HepG2 (cell line): Measurements from ENCODE around the gene TMEM39B. TPM values are rescaled to one million over a fixed set of nuclear protein-coding genes. Genes with fewer than 3 reads are reported as not detected.

Experiments used
- ATF7-NPFF ChIP-seq: sonication (generic); formaldehyde crosslinking; IDR thresholded peaks from 2 replicates; pipeline ENCODE4 v1.8.1; 2023; ENCODE audit warnings: mild to moderate bottlenecking, low read depth, missing genetic modification reagents, moderate library complexity
- ELF3 ChIP-seq: IDR thresholded peaks from 2 replicates; pipeline ENCODE4 v1.6.1; 2016; ENCODE audit warnings: missing genetic modification reagents, missing compliant biosample characterization
- FIP1L1 ChIP-seq: fragments of 200-400 bp; formaldehyde crosslinking; IDR thresholded peaks from 2 replicates; pipeline ENCODE4 v1.6.1; 2018; ENCODE audit warnings: low read depth, mild to moderate bottlenecking, low read length, moderate library complexity, borderline replicate concordance; ENCODE audit not compliant: insufficient read depth
- IKZF4 ChIP-seq: sonication (generic); formaldehyde crosslinking; IDR thresholded peaks from 2 replicates; pipeline ENCODE4 v1.5.1; 2020; ENCODE audit warnings: borderline replicate concordance, mild to moderate bottlenecking, low read depth, missing genetic modification reagents; ENCODE audit errors: not compliant biosample characterization
- IKZF5 ChIP-seq: IDR thresholded peaks from 2 replicates; pipeline ENCODE4 v1.6.1; 2018; ENCODE audit warnings: missing genetic modification reagents, mild to moderate bottlenecking, missing compliant biosample characterization
- MAF1 ChIP-seq: sonication (generic); formaldehyde crosslinking; IDR thresholded peaks from 2 replicates; pipeline ENCODE4 v1.5.0; 2020; ENCODE audit warnings: missing genetic modification reagents, borderline replicate concordance
- MED13 ChIP-seq: sonication (generic); formaldehyde crosslinking; IDR thresholded peaks from 2 replicates; pipeline ENCODE4 v1.5.0; 2020; ENCODE audit warnings: missing genetic modification reagents
- SCMH1 ChIP-seq: sonication (generic); formaldehyde crosslinking; IDR thresholded peaks from 2 replicates; pipeline ENCODE4 v1.9.0; 2021; ENCODE audit warnings: missing genetic modification reagents, mild to moderate bottlenecking, borderline replicate concordance
- ZBTB1 ChIP-seq: sonication (generic); formaldehyde crosslinking; IDR thresholded peaks from 2 replicates; pipeline ENCODE4 v1.4.0; 2020; ENCODE audit warnings: missing genetic modification reagents, borderline replicate concordance
- ZBTB34 ChIP-seq: sonication (generic); formaldehyde crosslinking; IDR thresholded peaks from 2 replicates; pipeline ENCODE4 v1.8.0; 2022; ENCODE audit warnings: mild to moderate bottlenecking, missing genetic modification reagents
- ZMAT5 ChIP-seq: sonication (generic); formaldehyde crosslinking; IDR thresholded peaks from 2 replicates; pipeline ENCODE4 v1.5.0; 2020; ENCODE audit warnings: mild to moderate bottlenecking, low read depth, missing genetic modification reagents, borderline replicate concordance
- ZNF234 ChIP-seq: sonication (generic); formaldehyde crosslinking; conservative IDR thresholded peaks from 2 replicates; pipeline ENCODE4 v1.5.1; 2020; ENCODE audit warnings: mild to moderate bottlenecking, missing genetic modification reagents
- ZNF274 ChIP-seq: sonication (generic); formaldehyde crosslinking; IDR thresholded peaks from 2 replicates; pipeline ENCODE4 v1.5.1; 2020; ENCODE audit warnings: mild to moderate bottlenecking, missing genetic modification reagents
- ZNF280B ChIP-seq: sonication (generic); formaldehyde crosslinking; IDR thresholded peaks from 2 replicates; pipeline ENCODE4 v1.5.0; 2020; ENCODE audit warnings: missing genetic modification reagents, mild to moderate bottlenecking, borderline replicate concordance
- ZNF282 ChIP-seq: fragments of 450-650 bp; IDR thresholded peaks from 2 replicates; pipeline ENCODE4 v1.6.1; 2018; ENCODE audit not compliant: partially characterized antibody
- ZNF430 ChIP-seq: sonication (generic); formaldehyde crosslinking; IDR thresholded peaks from 2 replicates; pipeline ENCODE4 v1.9.0; 2021; ENCODE audit warnings: mild to moderate bottlenecking, missing genetic modification reagents
- ZNF546 ChIP-seq: sonication (generic); formaldehyde crosslinking; conservative IDR thresholded peaks from 2 replicates; pipeline ENCODE4 v1.8.1; 2023; ENCODE audit warnings: mild to moderate bottlenecking, missing genetic modification reagents
- ZNF577 ChIP-seq: sonication (generic); formaldehyde crosslinking; IDR thresholded peaks from 2 replicates; pipeline ENCODE4 v1.4.0; 2020; ENCODE audit warnings: mild to moderate bottlenecking, low read depth, missing genetic modification reagents, borderline replicate concordance
- ZNF776 ChIP-seq: sonication (generic); formaldehyde crosslinking; IDR thresholded peaks from 2 replicates; pipeline ENCODE4 v1.4.0; 2020; ENCODE audit warnings: mild to moderate bottlenecking, missing genetic modification reagents
- ZNF841 ChIP-seq: sonication (generic); formaldehyde crosslinking; IDR thresholded peaks from 2 replicates; pipeline ENCODE4 v1.8.1; 2023; ENCODE audit warnings: missing genetic modification reagents, borderline replicate concordance
- polyA plus RNA-seq, 8 experiments: library from polyadenylated mRNA; depleted of rRNA in 3 of 8; stranded (reverse) in 7 of 8; unstranded in 1 of 8; fragments of >200 nt; fragmentation: Illumina TruSeq in 4 of 8; extraction: Trizol in 4 of 8; gene quantifications; 2 replicates each; pipeline versions ENCODE4 v1.2.1 to v1.2.3, GENCODE V29; 2011 to 2016; ENCODE audit warnings: low read depth in 4 of 8, missing spikeins in 1 of 8, mixed read lengths in 1 of 8; ENCODE audit not compliant: insufficient read depth in 1 of 8
- total RNA-seq, 5 experiments: library from RNA; depleted of rRNA; stranded (reverse); fragments of >200 nt; fragmentation: Illumina TruSeq; extraction: Trizol; gene quantifications; 2 replicates each; pipeline ENCODE4 v1.2.3, GENCODE V29; 2016; ENCODE audit warnings: low read depth in 1 of 5
- TF ChIP-seq, protein P1 (sequence below): sonication (generic); formaldehyde crosslinking; IDR thresholded peaks from 2 replicates; pipeline ENCODE4 v1.8.0; 2022; ENCODE audit warnings: mild to moderate bottlenecking, missing genetic modification reagents; ENCODE audit not compliant: insufficient replicate concordance

TMEM39B gene
- total and polyA plus RNA-seq, 2 of the 13 experiments (the other 11 are each of a cell fraction or from before 2014, with no cell fraction given) = 4.9 to 10.4 TPM

GRCh38 chr1:32107742-32108661 is 35.3 kb downstream of the TMEM39B start, which contains the start of gene KPNA6 (continued):
- TF ChIP-seq ZNF274 (CRISPR knock-in tag) = peak; percentile 73
- no peak for TF ChIP-seq SCMH1
- TF ChIP-seq FIP1L1 = no peak
- peak; percentile 77; the same call in 1 of the 2 replicates for TF ChIP-seq ZNF430 (CRISPR knock-in tag)
- TF ChIP-seq, protein P1, sequence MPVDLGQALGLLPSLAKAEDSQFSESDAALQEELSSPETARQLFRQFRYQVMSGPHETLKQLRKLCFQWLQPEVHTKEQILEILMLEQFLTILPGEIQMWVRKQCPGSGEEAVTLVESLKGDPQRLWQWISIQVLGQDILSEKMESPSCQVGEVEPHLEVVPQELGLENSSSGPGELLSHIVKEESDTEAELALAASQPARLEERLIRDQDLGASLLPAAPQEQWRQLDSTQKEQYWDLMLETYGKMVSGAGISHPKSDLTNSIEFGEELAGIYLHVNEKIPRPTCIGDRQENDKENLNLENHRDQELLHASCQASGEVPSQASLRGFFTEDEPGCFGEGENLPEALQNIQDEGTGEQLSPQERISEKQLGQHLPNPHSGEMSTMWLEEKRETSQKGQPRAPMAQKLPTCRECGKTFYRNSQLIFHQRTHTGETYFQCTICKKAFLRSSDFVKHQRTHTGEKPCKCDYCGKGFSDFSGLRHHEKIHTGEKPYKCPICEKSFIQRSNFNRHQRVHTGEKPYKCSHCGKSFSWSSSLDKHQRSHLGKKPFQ (CRISPR knock-in tag) = peak; percentile 29
- TF ChIP-seq ZBTB1 = no peak
- TF ChIP-seq ZNF546 (CRISPR knock-in tag) = no peak
- peak; percentile 22; the same call in 1 of the 2 replicates for TF ChIP-seq ELF3
- TF ChIP-seq IKZF5 (CRISPR knock-in tag) = no peak; the same call in 1 of the 2 replicates
- peak; percentile 89; the same call in 1 of the 2 replicates for TF ChIP-seq ZNF280B (CRISPR knock-in tag)
- TF ChIP-seq ZNF234 (CRISPR knock-in tag) = no peak
- no peak for TF ChIP-seq MAF1 (CRISPR knock-in tag)
- TF ChIP-seq ATF7-NPFF (CRISPR knock-in tag) = no peak
- TF ChIP-seq ZNF282 = no peak
- no peak; the same call in 1 of the 2 replicates for TF ChIP-seq ZBTB34 (CRISPR knock-in tag)
- TF ChIP-seq IKZF4 (CRISPR knock-in tag) = no peak
- TF ChIP-seq ZNF841 (CRISPR knock-in tag) = no peak
- TF ChIP-seq MED13 = no peak
- no peak for TF ChIP-seq ZNF577 (CRISPR knock-in tag)
- TF ChIP-seq ZMAT5 (CRISPR knock-in tag) = no peak
- TF ChIP-seq ZNF776 (CRISPR knock-in tag) = no peak; the same call in 1 of the 2 replicates
